ENCODE results near the gene TFAP2A.

GRCh38 chr6:10416863-10417641 is 2.2 kb upstream of the TFAP2A start:
- TF ChIP-seq CTCF (IDR thresholded peaks at IDR 0.05; ENCODE audit: poor library complexity, severe bottlenecking) (no peak), RAD21 (conservative IDR thresholded peaks at IDR 0.05) (no peak), TAF1 (IDR thresholded peaks at IDR 0.05; ENCODE audit: low read depth) (no peak), EZH2 (IDR thresholded peaks at IDR 0.05; ENCODE audit: borderline replicate concordance, insufficient read depth, low read length, poor library complexity, severe bottlenecking) (peak; percentile 76)

Data from neural cell (in vitro differentiated cells).